Measurements from ENCODE around the gene ZBTB20.

The ZBTB20 gene

DNA sequence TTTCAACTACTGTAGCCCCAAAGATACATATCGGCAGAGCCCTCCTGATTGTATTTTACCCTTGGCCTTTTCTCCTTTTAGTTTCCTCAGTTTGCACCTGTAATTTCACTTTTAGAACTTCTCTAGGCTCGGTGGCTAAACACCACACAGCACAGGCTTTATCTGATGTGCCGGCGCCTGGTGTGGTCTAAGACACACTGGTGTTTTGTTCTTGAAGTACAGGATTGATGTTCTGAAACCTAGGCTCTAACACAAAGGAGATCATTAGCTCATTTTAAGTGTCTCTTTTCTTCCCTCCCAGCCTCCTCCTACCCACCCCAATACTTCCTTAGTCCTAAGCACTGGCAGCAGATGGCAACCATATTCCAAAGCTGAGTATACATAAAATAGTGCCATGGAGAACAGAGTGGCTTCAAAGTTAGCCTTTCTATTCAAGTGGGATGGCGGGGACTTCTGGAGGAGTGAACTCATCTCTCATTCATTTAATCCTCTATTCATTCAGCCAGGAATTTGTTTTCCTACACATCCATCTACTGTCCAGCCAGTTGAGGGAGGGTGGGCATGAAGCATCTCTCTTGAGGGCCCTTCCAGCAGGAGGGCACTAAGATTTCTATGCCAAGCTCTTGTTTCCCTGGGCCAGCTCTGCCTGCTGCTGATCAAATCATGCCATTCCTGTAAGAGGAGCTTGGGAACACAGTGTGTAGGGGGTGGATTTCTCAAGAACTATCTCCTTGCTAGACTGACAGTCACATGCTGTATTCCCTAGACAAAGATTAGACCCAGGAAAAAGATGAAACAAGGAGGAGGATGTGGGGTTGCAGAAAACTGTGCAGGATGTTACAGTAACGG, 782.1 kb downstream of the ZBTB20 start:
- no peak for DNase-seq (ENCODE audit: low read depth)

- DNase-seq (ENCODE audit: low read depth): peak; percentile 64
Measured at GRCh38 chr3:114363554-114364202, 783.4 kb downstream of the ZBTB20 start.

DNA sequence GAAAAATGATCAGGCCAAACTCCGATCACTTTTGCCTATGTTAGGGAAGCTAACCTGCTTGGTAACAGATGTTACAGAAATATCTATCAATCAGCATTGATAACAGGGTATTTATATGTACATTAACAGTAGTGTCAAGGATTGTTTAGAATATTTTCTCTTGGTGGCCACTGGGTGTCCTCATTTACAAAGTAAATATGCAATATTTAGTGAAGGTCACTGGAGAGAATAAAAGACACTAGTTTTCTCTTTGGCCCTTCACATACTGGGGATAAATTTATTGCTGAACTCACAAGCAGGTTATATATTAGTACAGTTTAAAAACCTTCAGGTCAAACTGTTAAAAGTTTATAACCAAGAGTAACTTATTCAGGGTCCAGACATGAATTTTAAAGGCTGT, 784.3 kb downstream of the ZBTB20 start:
- DNase-seq (ENCODE audit: low read depth): peak; percentile 15

- no peak for DNase-seq (ENCODE audit: low read depth)
Measured at GRCh38 chr3:114361391-114361790, 785.7 kb downstream of the ZBTB20 start.

DNA sequence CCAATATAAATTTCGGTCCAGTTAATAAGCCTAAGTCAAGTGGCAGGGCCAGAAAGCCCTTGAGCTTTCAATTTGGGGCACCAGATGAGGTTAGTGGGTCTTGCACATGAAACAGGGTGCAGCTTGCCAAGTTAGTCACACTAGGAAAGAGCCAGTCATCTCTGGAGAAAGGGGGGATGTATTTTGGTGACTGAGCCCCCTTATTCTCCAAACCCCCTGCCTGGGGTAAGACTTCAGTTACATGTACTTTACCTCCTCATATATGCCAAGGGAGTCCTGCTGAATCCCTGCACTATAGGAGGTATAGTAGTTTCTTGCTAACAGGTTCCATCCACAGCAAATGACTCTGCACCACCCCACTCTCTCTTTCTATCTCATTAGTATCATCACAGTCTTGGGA, 790.6 kb downstream of the ZBTB20 start:
- DNase-seq (ENCODE audit: low read depth): no peak

DNA sequence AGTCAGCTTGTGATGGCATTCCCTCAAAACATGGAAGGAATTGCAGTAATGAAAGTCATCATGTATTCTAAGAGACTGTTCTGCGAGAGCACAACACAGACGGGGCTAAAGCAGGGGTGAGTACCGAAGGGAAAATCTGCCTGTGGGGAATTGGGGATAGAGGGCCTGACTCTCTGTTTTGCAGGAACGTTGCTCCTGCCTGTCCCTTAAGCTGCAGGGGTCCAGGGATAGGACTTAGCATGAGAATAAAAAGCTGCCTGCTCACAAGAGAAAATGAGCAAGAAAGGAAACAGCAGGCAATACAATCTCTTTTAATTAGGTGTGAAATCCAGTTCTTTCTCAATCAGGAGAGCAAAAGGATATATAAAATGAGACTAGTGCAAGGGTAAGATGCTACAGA, 791.0 kb downstream of the ZBTB20 start:
- DNase-seq (ENCODE audit: low read depth): no peak

- DNase-seq (ENCODE audit: low read depth): no peak
Measured at GRCh38 chr3:114355653-114356052, 791.4 kb downstream of the ZBTB20 start.

DNA sequence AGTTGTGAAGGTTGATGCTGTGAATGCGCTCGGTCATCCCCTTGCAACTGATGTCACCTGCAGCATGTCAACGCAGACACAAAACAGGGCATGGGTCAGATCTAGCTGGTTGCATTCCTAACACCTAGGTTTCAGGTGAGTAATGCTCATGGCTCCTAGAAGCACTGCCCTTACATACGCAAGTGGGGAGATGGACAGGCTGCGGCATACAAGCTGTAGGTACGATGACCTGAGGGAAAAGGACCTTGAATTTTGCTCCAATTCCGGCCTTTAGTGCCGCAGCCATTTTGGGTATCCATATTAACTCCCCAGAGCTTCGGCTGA, 795.3 kb downstream of the ZBTB20 start:
- no peak for DNase-seq (ENCODE audit: low read depth)

- DNase-seq (ENCODE audit: low read depth): no peak
Measured at GRCh38 chr3:114351123-114351821, 795.8 kb downstream of the ZBTB20 start.

GRCh38 chr3:114350690-114351089, 796.4 kb downstream of the ZBTB20 start:
- DNase-seq (ENCODE audit: low read depth): no peak

- DNase-seq (ENCODE audit: low read depth): no peak
Measured at GRCh38 chr3:114350271-114350670, 796.8 kb downstream of the ZBTB20 start.

GRCh38 chr3:114344492-114344891, 802.6 kb downstream of the ZBTB20 start:
- DNase-seq (ENCODE audit: low read depth): no peak

DNA sequence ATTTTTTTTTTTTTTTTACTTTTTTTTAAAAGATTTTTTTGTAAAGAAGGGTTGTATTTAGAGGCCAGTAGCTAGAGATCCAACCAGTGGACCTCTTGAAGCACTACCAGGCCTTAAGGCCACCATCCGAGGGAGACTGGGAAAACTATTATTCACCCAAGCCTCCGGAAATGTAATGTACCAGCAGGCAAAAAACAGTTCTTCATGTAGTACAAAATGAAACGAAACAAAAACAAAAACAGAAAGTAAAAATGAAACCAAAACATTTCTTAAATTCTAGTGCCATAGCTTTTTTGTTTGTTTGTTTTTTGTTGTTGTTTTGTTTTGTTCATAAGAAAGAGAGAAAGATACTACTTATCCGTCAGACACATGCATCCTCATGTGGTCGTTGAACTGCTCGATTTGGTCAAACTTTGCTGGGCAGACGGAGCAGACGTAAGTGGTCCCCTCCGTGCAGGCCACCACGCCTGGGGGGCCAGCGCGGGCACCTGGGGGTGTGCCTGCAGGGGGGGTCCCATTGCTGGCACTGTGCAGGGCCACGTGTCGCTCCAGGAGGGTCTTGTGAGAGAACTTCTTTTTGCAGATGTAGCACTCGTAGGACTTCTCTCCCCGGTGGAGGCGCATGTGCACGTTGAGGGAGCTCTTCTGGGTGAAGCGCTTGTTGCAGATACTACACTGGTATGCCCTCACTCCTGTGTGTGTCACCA, 808.3 kb downstream of the ZBTB20 start:
- no peak for DNase-seq (ENCODE audit: low read depth)

GRCh38 chr3:114336857-114337256, 810.2 kb downstream of the ZBTB20 start:
- DNase-seq (ENCODE audit: low read depth): no peak

DNA sequence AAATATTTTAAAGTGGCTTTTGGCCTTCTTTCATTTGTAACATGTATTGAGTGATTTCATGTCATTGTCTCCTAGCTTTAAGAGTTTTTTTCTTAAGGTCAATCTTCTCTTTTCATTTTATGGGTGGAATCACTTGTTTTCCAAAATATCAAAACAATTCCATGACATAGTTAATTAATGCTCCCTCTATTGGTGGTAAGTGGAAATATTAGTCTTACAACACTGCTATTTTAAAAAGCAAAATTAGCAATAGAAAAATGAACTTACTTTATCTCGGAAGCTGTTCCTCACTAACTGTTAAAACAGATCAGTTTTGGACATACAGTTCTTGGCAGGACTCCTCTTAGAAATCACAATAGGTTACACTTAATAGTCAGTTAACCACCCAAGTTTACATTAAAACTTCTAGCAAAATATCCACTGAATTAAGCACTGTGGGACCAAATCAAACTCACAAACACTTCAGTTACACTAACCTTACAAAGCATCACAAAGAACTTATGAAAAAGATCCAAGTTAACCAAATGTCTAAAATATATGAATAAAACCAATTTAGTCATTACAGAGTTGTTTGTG, 810.9 kb downstream of the ZBTB20 start:
- DNase-seq (ENCODE audit: low read depth): no peak

- DNase-seq (ENCODE audit: low read depth): no peak
Measured at GRCh38 chr3:114333923-114334240, 813.2 kb downstream of the ZBTB20 start.

DNA sequence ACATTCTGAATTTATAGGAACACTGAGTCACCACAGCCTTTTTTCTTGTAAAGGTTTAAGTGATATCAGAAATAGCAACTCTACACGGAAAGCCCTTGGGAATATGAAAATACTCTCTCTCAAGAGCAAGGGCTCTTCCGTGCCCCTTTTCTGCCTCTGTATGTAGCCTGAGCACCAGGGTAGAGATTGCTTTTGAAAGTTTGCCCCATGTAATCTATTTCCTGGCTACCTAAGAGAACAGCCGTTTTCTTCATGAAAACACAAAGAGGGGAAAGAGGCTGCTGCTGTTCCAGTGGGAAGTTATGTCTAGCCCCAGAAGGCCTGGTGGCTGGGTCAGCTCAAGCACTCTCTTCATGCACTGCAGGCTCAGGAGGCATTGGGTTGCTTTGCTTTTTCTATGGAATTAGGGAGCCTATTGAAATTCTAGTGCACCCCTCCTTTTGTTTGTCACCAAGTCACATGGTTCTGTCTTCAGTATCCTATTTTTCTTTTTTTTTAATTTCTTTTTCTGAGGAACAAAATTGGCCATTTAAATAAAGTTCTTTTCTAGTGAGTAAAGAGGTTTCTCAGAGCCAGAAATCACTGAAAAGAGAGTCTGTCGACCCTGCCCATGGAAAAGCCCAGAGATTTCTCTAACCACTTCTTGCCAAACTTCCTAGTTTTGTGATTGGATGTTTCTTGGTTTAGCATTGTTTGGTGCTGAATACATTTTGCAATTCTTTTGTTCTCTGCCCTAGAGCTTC, 813.7 kb downstream of the ZBTB20 start:
- no peak for DNase-seq (ENCODE audit: low read depth)

GRCh38 chr3:114332342-114333179, 814.5 kb downstream of the ZBTB20 start:
- DNase-seq (ENCODE audit: low read depth): no peak

DNA sequence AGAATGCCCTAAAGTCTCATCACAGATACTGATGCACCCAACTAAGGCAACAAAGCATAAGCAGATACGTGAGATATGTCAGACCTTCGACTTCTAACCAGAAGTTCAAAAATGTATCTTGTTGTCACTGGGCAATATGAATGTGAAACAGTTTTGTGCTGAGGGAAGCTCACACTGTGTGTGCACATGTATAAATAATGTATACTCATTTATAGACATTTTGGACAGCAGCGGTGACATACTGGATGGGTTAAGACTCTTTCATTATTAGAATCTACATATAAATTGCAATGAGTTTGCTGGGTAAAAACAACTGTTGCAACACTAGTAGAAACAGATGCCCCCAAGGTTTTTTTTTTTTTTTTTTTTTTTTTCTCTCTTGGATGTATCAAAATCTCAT, 815.4 kb downstream of the ZBTB20 start:
- no peak for DNase-seq (ENCODE audit: low read depth)

DNA sequence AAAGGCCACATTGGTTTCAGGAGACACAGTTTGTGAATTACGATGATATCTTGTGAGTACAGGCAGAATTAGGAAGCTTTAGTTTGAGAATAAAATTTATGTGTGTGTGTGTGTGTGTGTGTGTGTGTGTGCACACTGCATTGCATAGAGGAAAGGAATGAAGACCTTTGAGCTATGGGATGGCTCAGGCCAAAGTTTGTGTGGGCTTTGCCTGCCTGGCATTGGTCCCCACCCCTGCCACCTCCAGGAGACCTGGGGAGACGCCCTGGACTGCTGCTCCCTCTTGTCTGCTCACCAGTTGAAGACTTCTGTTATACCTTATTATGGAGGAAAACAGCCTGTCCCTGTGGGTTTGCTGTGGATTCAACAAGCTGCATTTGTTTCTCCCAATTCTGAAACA, 816.1 kb downstream of the ZBTB20 start:
- DNase-seq (ENCODE audit: low read depth): no peak

GRCh38 chr3:114329823-114330222, 817.3 kb downstream of the ZBTB20 start:
- no peak for DNase-seq (ENCODE audit: low read depth)

All from stromal cell of bone marrow (primary cell).